Ectodermal cell (in vitro differentiated cells): ENCODE measurements around the gene ADCY7.

Experiments used
- H3K27ac ChIP-seq: 2 replicates; pipeline ENCODE4 v1.7.0; 2013; ENCODE audit warnings: mild to moderate bottlenecking, low read depth, low read length; ENCODE audit not compliant: insufficient read depth, poor library complexity, severe bottlenecking
- H3K27me3 ChIP-seq: 2 replicates; pipeline ENCODE4 v1.7.0; 2013; ENCODE audit warnings: mild to moderate bottlenecking, low read length; ENCODE audit not compliant: insufficient read depth, control insufficient read depth, poor library complexity, severe bottlenecking
- H3K36me3 ChIP-seq: one replicate; pipeline ENCODE4 v1.7.0; 2013; ENCODE audit warnings: low read length; ENCODE audit not compliant: control insufficient read depth, insufficient read depth
- H3K4me1 ChIP-seq: one replicate; pipeline ENCODE4 v1.7.0; 2013; ENCODE audit warnings: low read length; ENCODE audit not compliant: control insufficient read depth, insufficient read depth
- H3K4me3 ChIP-seq: 2 replicates; pipeline ENCODE4 v1.7.0; 2013; ENCODE audit warnings: low read depth, low read length, control low read depth; ENCODE audit not compliant: insufficient read depth
- H3K9me3 ChIP-seq: 2 replicates; pipeline ENCODE4 v1.7.0; 2013; ENCODE audit warnings: mild to moderate bottlenecking, low read length, moderate library complexity; ENCODE audit not compliant: control insufficient read depth
- WGBS, 2 experiments: methylation state at CpG; one replicate each; pipeline ENCODE4 v1.1.7; 2013; ENCODE audit warnings: missing lambda C conversion rate in 2 of 2; 5-methylcytosine and 5-hydroxymethylcytosine counted together

Gene ADCY7

GRCh38 chr16:50292566-50292948 is 26.2 kb downstream of the ADCY7 start:
- no peaks in the 10 kb centered on the region for H3K27me3 ChIP-seq
- no peaks in the 10 kb centered on the region for H3K9me3 ChIP-seq
- no peaks in the 10 kb centered on the region for H3K36me3 ChIP-seq
- H3K4me1 ChIP-seq, result peaks cover 3% of the 10 kb centered on the region
- 95 to 96% methylated on average over 12 of the region's 12 CpGs for WGBS, 2 experiments
- H3K27ac ChIP-seq, result no peak overlapping the region
- no peak overlapping the region for H3K4me3 ChIP-seq

GRCh38 chr16:50293041-50293783 is 26.9 kb downstream of the ADCY7 start:
- Histone ChIP-seq H3K27ac (no peak overlapping the region), H3K36me3 (no peaks in the 10 kb centered on the region), H3K27me3 (no peaks in the 10 kb centered on the region), H3K4me1 (peaks cover 10% of the 10 kb centered on the region), H3K9me3 (no peaks in the 10 kb centered on the region), H3K4me3 (no peak overlapping the region)
- WGBS, 2 experiments, result 89 to 90% methylated on average over 20 of the region's 20 CpGs

GRCh38 chr16:50293994-50294855 is 27.9 kb downstream of the ADCY7 start:
- Histone ChIP-seq H3K36me3 (no peaks in the 10 kb centered on the region), H3K4me1 (peaks cover 10% of the 10 kb centered on the region), H3K4me3 (no peak overlapping the region), H3K9me3 (no peaks in the 10 kb centered on the region), H3K27me3 (no peaks in the 10 kb centered on the region), H3K27ac (no peak overlapping the region)
- 89 to 92% methylated on average over 20 of the region's 20 CpGs for WGBS, 2 experiments

- H3K9me3 ChIP-seq, result no peaks in the 10 kb centered on the region
- H3K27ac ChIP-seq, result no peak overlapping the region
Observed at GRCh38 chr16:50294955-50295354, 28.6 kb downstream of the ADCY7 start.

GRCh38 chr16:50295541-50296132 is 29.3 kb downstream of the ADCY7 start:
- Histone ChIP-seq H3K9me3 (no peaks in the 10 kb centered on the region), H3K27me3 (no peaks in the 10 kb centered on the region), H3K27ac (no peak overlapping the region), H3K4me3 (no peak overlapping the region), H3K4me1 (peaks cover 10% of the 10 kb centered on the region), H3K36me3 (no peaks in the 10 kb centered on the region)
- WGBS, 2 experiments, result 94 to 97% methylated on average over 7 of the region's 7 CpGs

More at GRCh38 chr16:50294955-50295354, 28.6 kb downstream of the ADCY7 start:
- H3K4me1 ChIP-seq, result peaks cover 10% of the 10 kb centered on the region
- no peak overlapping the region for H3K4me3 ChIP-seq
- no peaks in the 10 kb centered on the region for H3K27me3 ChIP-seq
- no peaks in the 10 kb centered on the region for H3K36me3 ChIP-seq
- 89 to 92% methylated on average over 3 of the region's 4 CpGs for WGBS, 2 experiments

- 91 to 93% methylated on average over 2 of the region's 2 CpGs for WGBS, 2 experiments
- Histone ChIP-seq H3K4me1 (peaks cover 10% of the 10 kb centered on the region), H3K4me3 (no peak overlapping the region), H3K27ac (no peak overlapping the region), H3K27me3 (no peaks in the 10 kb centered on the region), H3K9me3 (no peaks in the 10 kb centered on the region), H3K36me3 (no peaks in the 10 kb centered on the region)
Observed at GRCh38 chr16:50296807-50297206, 30.5 kb downstream of the ADCY7 start.

GRCh38 chr16:50297301-50298074 is 31.1 kb downstream of the ADCY7 start:
- Histone ChIP-seq H3K27ac (no peak overlapping the region), H3K9me3 (no peaks in the 10 kb centered on the region), H3K4me1 (peaks cover 10% of the 10 kb centered on the region), H3K4me3 (no peak overlapping the region), H3K36me3 (no peaks in the 10 kb centered on the region), H3K27me3 (no peaks in the 10 kb centered on the region)
- 82% methylated on average over 15 of the region's 15 CpGs for WGBS, 2 experiments

- no peak overlapping the region for H3K4me3 ChIP-seq
- H3K36me3 ChIP-seq, result no peaks in the 10 kb centered on the region
- H3K27ac ChIP-seq, result no peak overlapping the region
- H3K4me1 ChIP-seq, result peaks cover 10% of the 10 kb centered on the region
- 87 to 89% methylated on average over 7 of the region's 7 CpGs for WGBS, 2 experiments
- H3K9me3 ChIP-seq, result no peaks in the 10 kb centered on the region
- H3K27me3 ChIP-seq, result no peaks in the 10 kb centered on the region
Observed at GRCh38 chr16:50298075-50298460, 31.7 kb downstream of the ADCY7 start.

GRCh38 chr16:50298591-50299507 is 32.5 kb downstream of the ADCY7 start:
- Histone ChIP-seq H3K27me3 (no peaks in the 10 kb centered on the region), H3K4me1 (peaks cover 10% of the 10 kb centered on the region), H3K36me3 (no peaks in the 10 kb centered on the region), H3K27ac (no peak overlapping the region), H3K4me3 (no peak overlapping the region), H3K9me3 (no peaks in the 10 kb centered on the region)
- WGBS, 2 experiments, result 93 to 95% methylated on average over 29 of the region's 29 CpGs
